ENCODE measurements around the gene MYF6. TPM values are rescaled to one million over a fixed set of nuclear protein-coding genes. Genes with fewer than 3 reads are reported as not detected.

MYF6 gene
- total RNA-seq, 1 experiment from 2014 or later: not detected

DNA sequence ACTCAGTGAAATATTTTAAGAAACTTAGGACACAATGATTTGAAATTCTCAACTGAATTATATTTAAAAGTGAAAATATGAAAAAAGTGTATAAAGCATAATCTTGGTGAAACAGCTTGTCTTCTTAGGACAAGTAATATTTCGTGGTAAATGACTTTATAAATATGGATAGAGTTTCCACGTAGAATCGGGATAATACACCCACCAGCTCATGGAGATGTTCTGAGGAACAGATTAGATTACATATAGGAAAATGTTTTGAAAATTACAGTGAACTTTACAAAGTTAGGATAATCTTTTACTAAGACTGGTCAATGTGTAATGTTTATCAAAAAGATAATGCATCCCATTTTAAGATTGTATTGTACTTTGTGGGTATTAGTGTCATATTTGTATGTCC, 25.6 kb upstream of the MYF6 start:
- Mint-ChIP-seq H3K4me1 (ENCODE audit: insufficient read depth, unreplicated experiment) (no peaks in the 10 kb centered on the region), H3K27ac (ENCODE audit: low read depth, unreplicated experiment) (no peak overlapping the region), H3K4me3 (ENCODE audit: unreplicated experiment) (no peak overlapping the region), H3K36me3 (ENCODE audit: insufficient read depth, unreplicated experiment) (no peaks in the 10 kb centered on the region), H3K27me3 (ENCODE audit: insufficient read depth, unreplicated experiment) (peaks cover 79% of the 10 kb centered on the region), H3K9me3 (ENCODE audit: unreplicated experiment) (no peaks in the 10 kb centered on the region)
- intact Hi-C loops (cut with micrococcal nuclease): no loop called here
- CTCF ChIA-PET: interaction anchor here (0.5 kb wide), 1 partner anchor 325 kb away, joined by 3 read pairs; no protein-coding TSS in a partner anchor
- POLR2A ChIA-PET: no interaction called here
- no peak for DNase-seq (ENCODE audit: unreplicated experiment)
- BruUV-seq (replicated peaks): no TSS peak
- TF ChIP-seq, protein P1, sequence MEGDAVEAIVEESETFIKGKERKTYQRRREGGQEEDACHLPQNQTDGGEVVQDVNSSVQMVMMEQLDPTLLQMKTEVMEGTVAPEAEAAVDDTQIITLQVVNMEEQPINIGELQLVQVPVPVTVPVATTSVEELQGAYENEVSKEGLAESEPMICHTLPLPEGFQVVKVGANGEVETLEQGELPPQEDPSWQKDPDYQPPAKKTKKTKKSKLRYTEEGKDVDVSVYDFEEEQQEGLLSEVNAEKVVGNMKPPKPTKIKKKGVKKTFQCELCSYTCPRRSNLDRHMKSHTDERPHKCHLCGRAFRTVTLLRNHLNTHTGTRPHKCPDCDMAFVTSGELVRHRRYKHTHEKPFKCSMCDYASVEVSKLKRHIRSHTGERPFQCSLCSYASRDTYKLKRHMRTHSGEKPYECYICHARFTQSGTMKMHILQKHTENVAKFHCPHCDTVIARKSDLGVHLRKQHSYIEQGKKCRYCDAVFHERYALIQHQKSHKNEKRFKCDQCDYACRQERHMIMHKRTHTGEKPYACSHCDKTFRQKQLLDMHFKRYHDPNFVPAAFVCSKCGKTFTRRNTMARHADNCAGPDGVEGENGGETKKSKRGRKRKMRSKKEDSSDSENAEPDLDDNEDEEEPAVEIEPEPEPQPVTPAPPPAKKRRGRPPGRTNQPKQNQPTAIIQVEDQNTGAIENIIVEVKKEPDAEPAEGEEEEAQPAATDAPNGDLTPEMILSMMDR (IDR thresholded peaks at IDR 0.05; ENCODE audit: unreplicated experiment): no peak

DNA sequence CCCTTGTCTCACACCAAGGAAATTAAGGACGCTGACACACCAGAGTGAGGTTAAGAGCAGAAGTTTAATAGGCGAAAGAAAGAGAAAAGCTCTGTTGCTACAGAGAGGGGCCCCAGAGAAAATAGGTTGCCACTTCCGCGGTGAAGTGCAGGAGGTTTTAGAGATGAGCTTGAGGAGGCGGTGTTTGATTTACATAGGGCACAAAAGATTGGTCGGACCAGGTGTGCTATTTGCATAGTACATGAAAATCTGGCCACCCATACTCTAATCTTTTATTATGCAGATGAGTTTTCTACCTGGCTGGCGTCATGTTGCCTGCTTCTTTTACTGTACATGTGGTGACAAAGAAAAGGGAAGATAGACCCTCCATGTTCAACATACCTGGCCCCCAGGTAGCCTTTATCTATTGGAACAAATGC, 23.3 kb upstream of the MYF6 start:
- POLR2A ChIA-PET: no interaction called here
- intact Hi-C loops (cut with micrococcal nuclease): no loop called here
- peaks cover 65% of the 10 kb centered on the region for H3K27me3 Mint-ChIP-seq (ENCODE audit: insufficient read depth, unreplicated experiment)
- H3K9me3 Mint-ChIP-seq (ENCODE audit: unreplicated experiment): no peaks in the 10 kb centered on the region
- no peak overlapping the region for H3K4me3 Mint-ChIP-seq (ENCODE audit: unreplicated experiment)
- CTCF ChIA-PET: interaction anchor here (0.7 kb wide), 1 partner anchor 86 kb away, joined by 3 read pairs; no protein-coding TSS in a partner anchor
- no peak for DNase-seq (ENCODE audit: unreplicated experiment)
- H3K36me3 Mint-ChIP-seq (ENCODE audit: insufficient read depth, unreplicated experiment): no peaks in the 10 kb centered on the region
- TF ChIP-seq, protein P1 (IDR thresholded peaks at IDR 0.05; ENCODE audit: unreplicated experiment): no peak
- no peaks in the 10 kb centered on the region for H3K4me1 Mint-ChIP-seq (ENCODE audit: insufficient read depth, unreplicated experiment)
- no peak overlapping the region for H3K27ac Mint-ChIP-seq (ENCODE audit: low read depth, unreplicated experiment)
- no TSS peak for BruUV-seq (replicated peaks)

DNA sequence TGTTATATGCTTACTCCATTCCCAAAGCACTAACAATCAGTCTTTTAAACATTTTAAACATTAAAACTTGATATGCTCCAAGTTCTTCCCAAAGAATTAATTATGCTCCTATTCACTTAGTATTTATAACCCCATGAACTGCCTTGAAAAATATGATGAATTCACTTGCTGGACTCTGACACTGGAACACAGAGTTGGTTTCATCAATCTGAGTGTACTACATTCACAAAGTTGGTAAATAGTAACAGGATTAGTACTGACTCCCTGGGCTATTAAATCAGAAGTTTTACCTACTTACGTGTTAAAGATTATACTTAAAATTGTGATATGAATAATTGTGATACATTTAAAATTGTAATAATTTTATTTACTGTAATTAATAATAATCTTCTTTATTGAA, 17.3 kb upstream of the MYF6 start:
- CTCF ChIA-PET: no interaction called here
- Mint-ChIP-seq H3K4me3 (ENCODE audit: unreplicated experiment) (no peak overlapping the region), H3K4me1 (ENCODE audit: insufficient read depth, unreplicated experiment) (no peaks in the 10 kb centered on the region), H3K9me3 (ENCODE audit: unreplicated experiment) (no peaks in the 10 kb centered on the region), H3K27me3 (ENCODE audit: insufficient read depth, unreplicated experiment) (peaks cover 23% of the 10 kb centered on the region), H3K36me3 (ENCODE audit: insufficient read depth, unreplicated experiment) (no peaks in the 10 kb centered on the region), H3K27ac (ENCODE audit: low read depth, unreplicated experiment) (no peak overlapping the region)
- POLR2A ChIA-PET: no interaction called here
- intact Hi-C loops (cut with micrococcal nuclease): no loop called here
- TF ChIP-seq, protein P1 (IDR thresholded peaks at IDR 0.05; ENCODE audit: unreplicated experiment): no peak
- BruUV-seq (replicated peaks): no TSS peak
- no peak for DNase-seq (ENCODE audit: unreplicated experiment)

DNA sequence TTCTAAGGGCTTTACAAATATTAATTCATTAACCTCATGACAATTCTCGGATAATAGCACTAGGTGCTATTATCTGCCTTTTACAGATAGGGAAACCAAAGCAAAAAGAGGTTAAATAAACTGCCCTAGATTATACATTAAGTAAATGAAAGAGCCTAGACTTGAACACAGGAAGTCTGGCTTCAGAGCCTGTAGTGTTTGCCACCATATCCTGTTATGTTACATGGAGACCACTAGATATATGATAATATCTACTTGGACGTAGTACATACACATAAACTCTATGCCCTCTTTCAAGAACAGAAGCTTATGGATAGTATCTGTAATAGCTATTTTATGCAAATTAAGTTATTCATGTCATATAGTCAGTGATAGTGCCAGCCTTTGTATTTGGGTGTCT, 16.9 kb upstream of the MYF6 start:
- Mint-ChIP-seq H3K4me3 (ENCODE audit: unreplicated experiment) (no peak overlapping the region), H3K4me1 (ENCODE audit: insufficient read depth, unreplicated experiment) (no peaks in the 10 kb centered on the region), H3K9me3 (ENCODE audit: unreplicated experiment) (no peaks in the 10 kb centered on the region), H3K36me3 (ENCODE audit: insufficient read depth, unreplicated experiment) (no peaks in the 10 kb centered on the region), H3K27ac (ENCODE audit: low read depth, unreplicated experiment) (no peak overlapping the region), H3K27me3 (ENCODE audit: insufficient read depth, unreplicated experiment) (peaks cover 22% of the 10 kb centered on the region)
- no TSS peak for BruUV-seq (replicated peaks)
- CTCF ChIA-PET: no interaction called here
- TF ChIP-seq, protein P1 (IDR thresholded peaks at IDR 0.05; ENCODE audit: unreplicated experiment): no peak
- intact Hi-C loops (cut with micrococcal nuclease): no loop called here
- POLR2A ChIA-PET: no interaction called here
- no peak for DNase-seq (ENCODE audit: unreplicated experiment)
